Measurements from ENCODE around the gene FAM20B.
"Not testable (repeated sequence)": the region's sequence is repeated elsewhere in the genome, so short reads cannot be mapped to it uniquely, and the experiment has no call there.

FAM20B gene

DNA sequence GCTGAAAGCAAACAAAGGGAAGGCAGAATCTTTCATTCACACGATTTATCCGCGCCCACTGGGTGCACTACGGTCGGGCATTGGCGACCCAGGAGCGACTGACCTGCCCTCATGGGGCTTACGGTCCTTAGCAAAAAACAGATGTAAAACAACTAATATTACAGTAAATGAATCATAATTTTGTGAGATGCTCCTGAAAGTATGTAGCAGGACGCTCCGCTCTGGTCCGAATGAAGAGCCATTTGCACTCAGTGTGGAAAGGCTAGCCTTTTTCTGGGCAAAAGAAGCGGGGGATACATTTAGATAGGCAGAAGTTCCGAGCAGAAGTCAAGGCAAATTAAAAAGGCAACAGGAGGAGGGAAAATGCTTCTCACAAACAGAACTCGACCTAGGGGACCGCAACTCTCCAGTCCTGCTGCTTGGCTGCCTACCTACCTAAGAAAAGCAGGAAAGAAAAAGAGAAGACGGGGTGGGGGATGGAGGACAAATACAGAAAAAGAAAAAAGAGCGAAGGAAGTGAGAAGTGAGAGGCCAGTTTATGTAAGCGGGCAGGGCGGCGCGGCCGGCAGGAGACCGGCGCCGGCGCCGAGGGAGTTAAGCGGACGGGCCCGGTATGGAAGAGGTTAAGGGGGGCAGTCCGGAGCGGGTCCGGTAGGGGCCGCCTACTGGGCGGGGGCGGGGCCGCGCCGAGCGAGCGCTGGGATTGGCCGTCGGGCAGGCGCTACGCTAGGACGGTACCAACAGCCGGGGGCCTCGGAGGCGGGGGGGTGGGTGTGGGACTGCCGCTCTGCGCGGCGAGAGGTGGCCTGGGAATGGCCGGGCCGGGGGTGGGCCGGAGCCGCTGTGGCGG, at the start of gene FAM20B:
FAM20B (plus strand) TSS at position 770 of the 850 bp plus-strand sequence. CDS start 17,954 bp downstream, outside the sequence.
- DNase-seq: peak; percentile 84

GRCh38 chr1:178976541-178976940, 49.2 kb upstream of the FAM20B start:
- DNase-seq: no peak

- no peak for DNase-seq
Observed at GRCh38 chr1:178986204-178986603, 39.5 kb upstream of the FAM20B start.

- DNase-seq: not testable (repeated sequence)
Observed at GRCh38 chr1:178988198-178988597, 37.5 kb upstream of the FAM20B start.

- no peak for DNase-seq
Observed at GRCh38 chr1:178993559-178993958, 32.1 kb upstream of the FAM20B start.

GRCh38 chr1:178997428-178997827, 28.3 kb upstream of the FAM20B start:
- DNase-seq: no peak

DNA sequence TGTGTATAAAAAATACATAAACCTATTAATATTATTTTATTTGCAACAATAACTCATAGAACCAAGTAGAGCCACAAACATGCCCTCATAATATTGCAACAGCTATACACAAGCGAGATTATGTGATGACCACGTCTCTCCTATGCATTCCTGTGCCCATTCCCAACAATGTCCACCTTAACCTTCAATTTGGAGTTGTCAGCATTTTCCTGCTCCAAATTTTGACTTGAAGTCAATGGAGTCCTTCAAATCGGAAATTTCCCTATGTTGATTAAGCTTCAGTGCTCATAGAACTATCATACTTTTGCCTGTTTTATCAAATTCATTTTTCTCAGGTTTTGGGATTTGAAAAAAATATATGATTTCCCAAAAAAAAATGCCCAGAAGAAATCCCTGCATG, 27.4 kb upstream of the FAM20B start:
- DNase-seq: no peak

- DNase-seq: no peak
Observed at GRCh38 chr1:178999061-178999460, 26.6 kb upstream of the FAM20B start.

GRCh38 chr1:179001451-179001850, 24.2 kb upstream of the FAM20B start:
- no peak for DNase-seq

- DNase-seq: not testable (repeated sequence)
Observed at GRCh38 chr1:179002064-179002463, 23.6 kb upstream of the FAM20B start.

- peak; percentile 39 for DNase-seq
Observed at GRCh38 chr1:179002552-179003345, 22.9 kb upstream of the FAM20B start.

- DNase-seq: no peak
Observed at GRCh38 chr1:179003512-179004066, 22.1 kb upstream of the FAM20B start.

GRCh38 chr1:179007233-179007632, 18.5 kb upstream of the FAM20B start:
- DNase-seq: no peak

- no peak for DNase-seq
Observed at GRCh38 chr1:179010671-179011070, 15.0 kb upstream of the FAM20B start.

GRCh38 chr1:179012038-179012437, 13.7 kb upstream of the FAM20B start:
- DNase-seq: no peak

DNA sequence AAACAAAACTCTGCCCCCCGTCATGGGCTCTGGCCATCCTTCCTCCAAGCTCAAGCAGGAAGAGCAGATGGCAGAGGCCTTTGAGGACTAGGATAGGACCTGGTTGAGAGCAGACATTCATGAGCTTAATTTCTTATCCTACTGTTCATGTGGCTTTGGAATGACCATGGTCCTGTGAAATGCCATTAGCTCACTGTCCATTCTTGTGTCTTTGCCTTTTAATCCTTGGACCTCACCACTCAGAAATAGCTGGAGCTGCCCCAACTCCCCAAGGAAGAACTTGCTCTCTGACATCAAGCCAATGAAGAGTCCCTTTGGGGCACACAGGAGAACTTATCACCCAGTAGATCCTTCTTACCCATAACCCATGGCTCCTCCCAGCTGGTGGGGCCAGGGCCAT, 11.6 kb upstream of the FAM20B start:
- no peak for DNase-seq

DNA sequence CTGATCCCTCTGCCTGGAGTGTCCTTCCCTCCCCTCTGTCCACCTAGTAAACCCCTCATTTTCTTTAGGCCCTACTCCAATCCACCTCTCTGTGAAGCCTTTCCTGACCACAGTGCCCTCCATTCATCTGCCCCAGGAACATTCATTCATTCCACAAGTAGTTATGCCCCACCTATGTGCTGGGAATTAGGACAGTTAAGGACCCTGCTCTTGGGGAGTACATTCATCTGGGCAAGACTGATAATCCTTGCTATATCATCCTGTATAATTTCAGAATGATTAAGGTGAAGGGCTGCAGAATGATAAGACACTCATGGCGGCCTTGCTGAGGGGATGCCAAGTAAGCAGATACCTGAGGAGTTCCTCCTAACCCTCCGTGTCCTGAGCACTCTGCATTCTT, 10.3 kb upstream of the FAM20B start:
- no peak for DNase-seq

DNA sequence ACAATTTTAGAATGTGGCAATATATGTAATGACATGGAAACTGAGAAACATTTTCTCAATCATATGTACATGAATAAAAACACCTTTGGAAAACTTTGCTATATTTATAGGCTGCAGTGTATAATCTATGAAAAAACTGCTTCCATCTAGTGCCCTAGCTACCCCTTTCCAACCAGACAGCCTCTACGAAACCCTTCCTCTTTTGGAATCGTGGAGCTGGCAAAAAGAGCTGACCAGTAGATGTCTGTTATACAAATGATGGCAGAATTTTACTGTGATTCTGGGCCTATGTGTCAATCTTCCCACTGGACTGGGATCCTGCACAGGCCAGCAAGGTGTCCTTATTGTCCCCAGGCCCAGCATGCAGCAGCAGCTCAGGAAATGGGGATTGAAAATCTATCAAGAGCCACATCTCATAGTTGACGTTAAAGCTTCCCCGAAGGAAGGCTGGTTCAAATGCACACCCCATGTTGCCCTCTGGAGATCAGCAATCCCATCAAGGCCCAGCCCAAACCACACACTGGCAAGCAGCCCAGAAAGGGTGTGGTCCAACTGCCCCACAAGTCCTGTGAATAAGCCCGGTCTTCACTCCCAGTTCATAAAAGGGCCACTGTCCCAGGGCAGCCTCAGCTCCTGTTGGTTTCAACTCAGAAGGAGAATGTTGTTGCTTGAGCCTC, 8.8 kb upstream of the FAM20B start:
- no peak for DNase-seq

DNA sequence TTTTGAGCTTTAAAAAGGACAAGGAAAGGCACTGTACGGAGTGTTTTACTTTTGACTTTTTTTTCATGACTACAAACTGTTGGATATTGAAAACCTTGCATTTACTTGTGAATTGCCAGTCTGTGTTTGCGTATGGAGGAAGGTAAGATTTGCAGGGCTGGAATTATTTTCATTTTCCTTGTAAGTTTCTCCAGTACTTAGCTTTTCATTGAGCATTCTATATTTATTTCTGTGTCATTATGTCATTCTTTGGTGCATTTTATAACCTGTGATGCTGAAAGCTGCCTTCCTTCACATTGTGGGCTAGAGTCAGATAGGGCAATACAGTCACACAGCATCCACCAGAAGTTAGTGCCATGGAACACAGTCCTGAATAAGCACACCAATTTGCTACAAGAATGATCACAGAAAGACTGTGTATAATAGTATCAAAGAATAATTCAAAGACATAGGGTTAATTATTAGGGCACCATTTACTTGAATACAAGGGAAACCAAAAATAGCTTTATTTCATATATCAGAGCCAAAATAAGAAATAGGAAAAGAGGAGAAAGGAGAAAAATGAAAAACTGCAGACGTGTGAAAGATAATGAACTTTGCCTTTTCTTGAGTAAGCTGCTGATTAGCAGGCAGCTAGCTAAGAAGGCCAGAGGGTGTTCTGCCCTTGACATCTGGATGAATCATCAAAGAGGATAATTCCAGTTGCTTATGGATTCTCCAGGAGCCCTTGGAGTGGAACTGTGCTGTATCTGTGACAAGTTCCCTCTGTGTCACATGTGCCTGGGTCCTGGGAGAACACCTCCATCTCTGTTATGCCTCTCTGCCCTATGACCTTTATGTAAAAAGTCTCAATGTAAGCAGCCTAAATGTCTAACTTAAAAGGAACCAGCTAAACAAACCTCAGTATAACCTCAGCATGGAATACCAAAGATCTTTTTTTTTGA, 8.0 kb upstream of the FAM20B start:
- DNase-seq: no peak

GRCh38 chr1:179021873-179022272, 3.8 kb upstream of the FAM20B start:
- DNase-seq: no peak

GRCh38 chr1:179023946-179024650, 1.6 kb upstream of the FAM20B start:
- DNase-seq: no peak
